WTC11 (cell line): ENCODE results near the gene RPTOR. TPM values are rescaled to one million over a fixed set of nuclear protein-coding genes. Genes with fewer than 3 reads are reported as not detected.
A peak's percentile ranks its signal among the peaks of the same experiment; 100 is the strongest.

Experiments used
- ATAC-seq: fragments of 200-7000 bp; cut with Tn5 transposase; 2 replicates; pipeline ENCODE4 v1.10.0; 2021; ENCODE audit warnings: mild to moderate bottlenecking, moderate library complexity
- CTCF ChIA-PET: fragments of 300-600 bp; sonication (Branson Sonifier 250); formaldehyde crosslinking; loops from one replicate; lab custom pipeline; 2021; ENCODE audit warnings: antibody characterized with exemption; lab: Charles Lee
- POLR2A ChIA-PET: fragments of 350-600 bp; sonication (Branson Sonifier 250); formaldehyde crosslinking; loops from one replicate; lab custom pipeline; 2021; ENCODE audit warnings: antibody characterized with exemption; lab: Charles Lee
- DNase-seq: peaks from one replicate; pipeline ENCODE4 v3.0.0; 2021; ENCODE audit warnings: low spot score
- H3K27ac Mint-ChIP-seq: 2 replicates; pipeline ENCODE4 v1.8.0; 2021; ENCODE audit warnings: mixed read lengths
- H3K27me3 Mint-ChIP-seq: 2 replicates; pipeline ENCODE4 v1.8.0; 2021; ENCODE audit warnings: low read depth, mild to moderate bottlenecking, moderate library complexity, mixed read lengths
- H3K36me3 Mint-ChIP-seq: 2 replicates; pipeline ENCODE4 v1.8.0; 2021; ENCODE audit warnings: mixed read lengths
- H3K4me1 Mint-ChIP-seq: 2 replicates; pipeline ENCODE4 v1.8.0; 2022; ENCODE audit warnings: mixed read lengths
- H3K4me3 Mint-ChIP-seq: 2 replicates; pipeline ENCODE4 v1.8.0; 2021; ENCODE audit warnings: mild to moderate bottlenecking, moderate library complexity, mixed read lengths
- H3K9me3 Mint-ChIP-seq: 2 replicates; pipeline ENCODE4 v1.8.0; 2021; ENCODE audit warnings: mixed read lengths
- AR ChIP-seq: fragments of 250-450 bp; sonication (Bioruptor Pico); IDR thresholded peaks from 2 replicates; pipeline ENCODE4 v1.9.0; 2021; ENCODE audit warnings: mild to moderate bottlenecking
- ATF1 ChIP-seq: sonication (generic); formaldehyde crosslinking; IDR thresholded peaks from 2 replicates; pipeline ENCODE4 v1.8.1; 2023; ENCODE audit warnings: mild to moderate bottlenecking, moderate library complexity, missing genetic modification reagents
- CBFB ChIP-seq: sonication (generic); formaldehyde crosslinking; IDR thresholded peaks from 2 replicates; pipeline ENCODE4 v1.8.1; 2022; ENCODE audit warnings: mild to moderate bottlenecking, low read depth, missing genetic modification reagents
- E2F1 ChIP-seq: sonication (generic); formaldehyde crosslinking; IDR thresholded peaks from 2 replicates; pipeline ENCODE4 v1.8.0; 2022; ENCODE audit warnings: mild to moderate bottlenecking, missing genetic modification reagents
- ERG ChIP-seq: fragments of 250-450 bp; sonication (Bioruptor Pico); IDR thresholded peaks from 2 replicates; pipeline ENCODE4 v1.8.0; 2021; ENCODE audit warnings: mild to moderate bottlenecking
- FOXJ3 ChIP-seq: sonication (generic); formaldehyde crosslinking; IDR thresholded peaks from 2 replicates; pipeline ENCODE4 v1.9.0; 2021; ENCODE audit warnings: missing genetic modification reagents, mild to moderate bottlenecking, borderline replicate concordance
- GABPB1 ChIP-seq: sonication (generic); formaldehyde crosslinking; IDR thresholded peaks from 2 replicates; pipeline ENCODE4 v1.8.1; 2023; ENCODE audit warnings: mild to moderate bottlenecking, missing genetic modification reagents
- IRF1 ChIP-seq: sonication (generic); formaldehyde crosslinking; IDR thresholded peaks from 2 replicates; pipeline ENCODE4 v1.8.0; 2023; ENCODE audit warnings: missing genetic modification reagents
- IRF2 ChIP-seq: sonication (generic); formaldehyde crosslinking; IDR thresholded peaks from 2 replicates; pipeline ENCODE4 v1.8.0; 2022; ENCODE audit warnings: low read depth, missing genetic modification reagents, borderline replicate concordance
- MLX ChIP-seq: sonication (generic); formaldehyde crosslinking; IDR thresholded peaks from 2 replicates; pipeline ENCODE4 v1.8.1; 2023; ENCODE audit warnings: mild to moderate bottlenecking, missing genetic modification reagents, moderate library complexity
- MYBL2 ChIP-seq: sonication (generic); formaldehyde crosslinking; IDR thresholded peaks from 2 replicates; pipeline ENCODE4 v1.8.1; 2023; ENCODE audit warnings: mild to moderate bottlenecking, moderate library complexity, missing genetic modification reagents
- NFE2L1 ChIP-seq: sonication (generic); formaldehyde crosslinking; IDR thresholded peaks from 2 replicates; pipeline ENCODE4 v1.8.1; 2023; ENCODE audit warnings: missing genetic modification reagents
- NFYB ChIP-seq: sonication (generic); formaldehyde crosslinking; conservative IDR thresholded peaks from 2 replicates; pipeline ENCODE4 v1.8.0; 2022; ENCODE audit warnings: low read depth, missing genetic modification reagents
- RORB ChIP-seq: fragments of 250-450 bp; sonication (Bioruptor Pico); IDR thresholded peaks from 2 replicates; pipeline ENCODE4 v1.9.0; 2021; ENCODE audit warnings: mild to moderate bottlenecking
- SP1 ChIP-seq: sonication (generic); formaldehyde crosslinking; conservative IDR thresholded peaks from 2 replicates; pipeline ENCODE4 v1.8.1; 2022; ENCODE audit warnings: missing genetic modification reagents
- TEAD1 ChIP-seq: sonication (generic); formaldehyde crosslinking; IDR thresholded peaks from 2 replicates; pipeline ENCODE4 v1.8.0; 2022; ENCODE audit warnings: mild to moderate bottlenecking, missing genetic modification reagents
- ZNF138 ChIP-seq: sonication (generic); formaldehyde crosslinking; conservative IDR thresholded peaks from 2 replicates; pipeline ENCODE4 v1.8.1; 2022; ENCODE audit warnings: mild to moderate bottlenecking, moderate library complexity, missing genetic modification reagents
- ZNF219 ChIP-seq: sonication (generic); formaldehyde crosslinking; IDR thresholded peaks from 2 replicates; pipeline ENCODE4 v1.8.0; 2023; ENCODE audit warnings: missing genetic modification reagents, mild to moderate bottlenecking, borderline replicate concordance
- ZNF317 ChIP-seq: sonication (generic); formaldehyde crosslinking; IDR thresholded peaks from 2 replicates; pipeline ENCODE4 v1.8.1; 2023; ENCODE audit warnings: low read depth, mild to moderate bottlenecking, moderate library complexity, missing genetic modification reagents, borderline replicate concordance
- ZSCAN18 ChIP-seq: fragments of 250-450 bp; sonication (Bioruptor Pico); IDR thresholded peaks from 2 replicates; pipeline ENCODE4 v2.1.2; 2022; ENCODE audit warnings: mild to moderate bottlenecking, moderate library complexity
- total RNA-seq: library from RNA; stranded (reverse); gene quantifications from 3 replicates; pipeline ENCODE4 v1.2.3, GENCODE V29; 2021

The RPTOR gene
- total RNA-seq, 1 experiment from 2014 or later = 41.0 TPM

- H3K36me3 Mint-ChIP-seq = no peaks in the 10 kb centered on the region
- H3K4me1 Mint-ChIP-seq = peaks cover 67% of the 10 kb centered on the region
- H3K27ac Mint-ChIP-seq = peak overlapping the region; percentile 79
- no peak for TF ChIP-seq SP1 (CRISPR knock-in tag)
- TF ChIP-seq ERG (CRISPR knock-in tag) = no peak
- no peak for TF ChIP-seq MLX (CRISPR knock-in tag)
- TF ChIP-seq E2F1 = no peak
- no peak for TF ChIP-seq ZNF317 (CRISPR knock-in tag)
- TF ChIP-seq NFYB = no peak
- no peak for TF ChIP-seq MYBL2 (CRISPR knock-in tag)
- no peaks in the 10 kb centered on the region for H3K27me3 Mint-ChIP-seq
- H3K4me3 Mint-ChIP-seq = peak overlapping the region; percentile 14
- DNase-seq (no peak), ATAC-seq (peak; percentile 11; the same call in 1 of the 2 replicates)
- ChIA-PET CTCF (interaction anchor here (1.2 kb wide), 1 partner anchor 14 kb away, joined by 3 read pairs; no protein-coding TSS in a partner anchor), POLR2A (no interaction called here)
- H3K9me3 Mint-ChIP-seq = no peaks in the 10 kb centered on the region
Observed at GRCh38 chr17:80664217-80664790, 119.7 kb downstream of the RPTOR start.

GRCh38 chr17:80665792-80666191 is 121.2 kb downstream of the RPTOR start:
- DNase-seq (no peak), ATAC-seq (no peak)
- no peak overlapping the region for H3K27ac Mint-ChIP-seq
- no peak overlapping the region for H3K4me3 Mint-ChIP-seq
- H3K4me1 Mint-ChIP-seq = peaks cover 60% of the 10 kb centered on the region
- no peak for TF ChIP-seq RORB
- peak; percentile 21; the same call in 1 of the 2 replicates for TF ChIP-seq GABPB1 (CRISPR knock-in tag)
- POLR2A ChIA-PET = no interaction called here
- H3K36me3 Mint-ChIP-seq = no peaks in the 10 kb centered on the region
- H3K9me3 Mint-ChIP-seq = no peaks in the 10 kb centered on the region
- H3K27me3 Mint-ChIP-seq = no peaks in the 10 kb centered on the region
- CTCF ChIA-PET = no interaction called here

GRCh38 chr17:80666867-80667266 is 122.2 kb downstream of the RPTOR start:
- no peaks in the 10 kb centered on the region for H3K9me3 Mint-ChIP-seq
- ATAC-seq = no peak
- no peaks in the 10 kb centered on the region for H3K27me3 Mint-ChIP-seq
- DNase-seq = no peak
- no peak overlapping the region for H3K27ac Mint-ChIP-seq
- peaks cover 59% of the 10 kb centered on the region for H3K4me1 Mint-ChIP-seq
- no peak for TF ChIP-seq ZSCAN18 (CRISPR knock-in tag)
- no peak for TF ChIP-seq ATF1 (CRISPR knock-in tag)
- TF ChIP-seq ZNF138 (CRISPR knock-in tag) = no peak
- no peak for TF ChIP-seq IRF2 (CRISPR knock-in tag)
- TF ChIP-seq NFE2L1 (CRISPR knock-in tag) = no peak
- TF ChIP-seq ZNF219 = no peak
- no peak for TF ChIP-seq FOXJ3
- TF ChIP-seq TEAD1 (CRISPR knock-in tag) = no peak
- TF ChIP-seq AR = no peak
- no peak for TF ChIP-seq CBFB (CRISPR knock-in tag)
- TF ChIP-seq IRF1 (CRISPR knock-in tag) = no peak
- ChIA-PET POLR2A (no interaction called here), CTCF (no interaction called here)
- H3K4me3 Mint-ChIP-seq = no peak overlapping the region
- no peaks in the 10 kb centered on the region for H3K36me3 Mint-ChIP-seq
